ENCODE measurements around the gene ZNF189.

Gene ZNF189

GRCh38 chr9:101400120-101400519, 1.5 kb downstream of the ZNF189 start:
- Histone ChIP-seq H3K27me3 (ENCODE audit: control insufficient read depth, low read length) (no peaks in the 10 kb centered on the region), H4K20me1 (ENCODE audit: control insufficient read depth, insufficient read depth, low read depth, low read length) (no peaks in the 10 kb centered on the region), H3K79me2 (ENCODE audit: control insufficient read depth, low read length) (peaks cover 63% of the 10 kb centered on the region), H3K4me2 (ENCODE audit: low read length) (peak overlapping the region; percentile 69), H3K36me3 (ENCODE audit: control insufficient read depth, low read length) (peaks cover 87% of the 10 kb centered on the region), H3K9me3 (ENCODE audit: control insufficient read depth, insufficient read depth, low read length) (peaks cover 12% of the 10 kb centered on the region; the same call in 1 of the 2 replicates), H3K9me2 (replicated peaks; ENCODE audit: control insufficient read depth, low read length) (no peaks in the 10 kb centered on the region), H3K4me1 (ENCODE audit: control insufficient read depth, low read length) (peaks cover 26% of the 10 kb centered on the region), H3K4me3 (ENCODE audit: low read length) (peak overlapping the region; percentile 86), H3K27ac (ENCODE audit: low read depth, low read length) (no peak overlapping the region), H3F3A (ENCODE audit: control insufficient read depth, insufficient read depth) (no peaks in the 10 kb centered on the region)
- no peak for TF ChIP-seq CTCF (IDR thresholded peaks at IDR 0.05; ENCODE audit: low read depth, low read length, poor library complexity, severe bottlenecking)
- no peak for TF ChIP-seq EZH2phosphoT487 (IDR thresholded peaks at IDR 0.05; ENCODE audit: borderline replicate concordance, low read length)

GRCh38 chr9:101403516-101404285, 5.0 kb downstream of the ZNF189 start:
- Histone ChIP-seq H3K79me2 (ENCODE audit: control insufficient read depth, low read length) (peaks cover 30% of the 10 kb centered on the region), H3K4me1 (ENCODE audit: control insufficient read depth, low read length) (peaks cover 20% of the 10 kb centered on the region), H3K27me3 (ENCODE audit: control insufficient read depth, low read length) (no peaks in the 10 kb centered on the region), H3K4me2 (ENCODE audit: low read length) (no peak overlapping the region), H3K9me2 (replicated peaks; ENCODE audit: control insufficient read depth, low read length) (no peaks in the 10 kb centered on the region), H3K9me3 (ENCODE audit: control insufficient read depth, insufficient read depth, low read length) (peaks cover 22% of the 10 kb centered on the region), H3K4me3 (ENCODE audit: low read length) (no peak overlapping the region), H3K27ac (ENCODE audit: low read depth, low read length) (no peak overlapping the region), H3F3A (ENCODE audit: control insufficient read depth, insufficient read depth) (no peaks in the 10 kb centered on the region), H4K20me1 (ENCODE audit: control insufficient read depth, insufficient read depth, low read depth, low read length) (no peaks in the 10 kb centered on the region), H3K36me3 (ENCODE audit: control insufficient read depth, low read length) (peaks cover 95% of the 10 kb centered on the region)
- TF ChIP-seq CTCF (IDR thresholded peaks at IDR 0.05; ENCODE audit: low read depth, low read length, poor library complexity, severe bottlenecking) (no peak), EZH2phosphoT487 (IDR thresholded peaks at IDR 0.05; ENCODE audit: borderline replicate concordance, low read length) (no peak)

- Histone ChIP-seq H3K36me3 (ENCODE audit: control insufficient read depth, low read length) (peaks cover 66% of the 10 kb centered on the region), H3K4me2 (ENCODE audit: low read length) (no peak overlapping the region), H3K9me2 (replicated peaks; ENCODE audit: control insufficient read depth, low read length) (no peaks in the 10 kb centered on the region), H4K20me1 (ENCODE audit: control insufficient read depth, insufficient read depth, low read depth, low read length) (no peaks in the 10 kb centered on the region), H3K79me2 (ENCODE audit: control insufficient read depth, low read length) (no peaks in the 10 kb centered on the region), H3K27me3 (ENCODE audit: control insufficient read depth, low read length) (no peaks in the 10 kb centered on the region), H3K9me3 (ENCODE audit: control insufficient read depth, insufficient read depth, low read length) (peaks cover 45% of the 10 kb centered on the region), H3K27ac (ENCODE audit: low read depth, low read length) (no peak overlapping the region), H3K4me1 (ENCODE audit: control insufficient read depth, low read length) (no peaks in the 10 kb centered on the region), H3K4me3 (ENCODE audit: low read length) (no peak overlapping the region), H3F3A (ENCODE audit: control insufficient read depth, insufficient read depth) (no peaks in the 10 kb centered on the region)
- TF ChIP-seq CTCF (IDR thresholded peaks at IDR 0.05; ENCODE audit: low read depth, low read length, poor library complexity, severe bottlenecking) (no peak), EZH2phosphoT487 (IDR thresholded peaks at IDR 0.05; ENCODE audit: borderline replicate concordance, low read length) (no peak)
Observed at GRCh38 chr9:101408374-101409078, 9.9 kb downstream of the ZNF189 start.

All from DOHH2 (cell line).